ENCODE measurements around the gene ERF.

DNA sequence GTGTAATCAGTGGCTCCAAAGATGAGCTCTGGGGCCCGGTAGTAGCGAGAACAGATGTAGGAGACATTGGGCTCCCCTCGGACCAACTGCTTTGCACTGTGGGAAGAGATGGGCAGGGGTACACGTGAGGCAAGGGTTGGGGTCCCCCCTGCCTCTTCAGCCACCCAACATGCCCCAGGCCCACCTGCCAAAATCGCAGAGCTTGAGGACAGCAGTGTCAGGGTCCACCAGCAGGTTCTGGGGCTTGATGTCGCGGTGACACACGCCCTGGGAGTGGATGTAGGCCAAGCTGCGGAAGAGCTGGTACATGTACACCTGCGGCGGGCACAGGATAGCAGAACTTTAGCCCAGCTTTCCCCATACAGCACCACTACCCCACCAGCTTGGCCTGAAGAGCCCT lies 20.6 kb downstream of the ERF start:
- no peak for TF ChIP-seq EZH2 (IDR thresholded peaks at IDR 0.05; ENCODE audit: insufficient read depth, poor library complexity, severe bottlenecking)
- TF ChIP-seq EZH2phosphoT487 (IDR thresholded peaks at IDR 0.05; ENCODE audit: insufficient read depth, low read depth) = no peak

Measured in GM23248 (cell line).